Measurements from ENCODE around the gene CCDC179.
A peak's percentile ranks its signal among the peaks of the same experiment; 100 is the strongest.

Gene CCDC179

DNA sequence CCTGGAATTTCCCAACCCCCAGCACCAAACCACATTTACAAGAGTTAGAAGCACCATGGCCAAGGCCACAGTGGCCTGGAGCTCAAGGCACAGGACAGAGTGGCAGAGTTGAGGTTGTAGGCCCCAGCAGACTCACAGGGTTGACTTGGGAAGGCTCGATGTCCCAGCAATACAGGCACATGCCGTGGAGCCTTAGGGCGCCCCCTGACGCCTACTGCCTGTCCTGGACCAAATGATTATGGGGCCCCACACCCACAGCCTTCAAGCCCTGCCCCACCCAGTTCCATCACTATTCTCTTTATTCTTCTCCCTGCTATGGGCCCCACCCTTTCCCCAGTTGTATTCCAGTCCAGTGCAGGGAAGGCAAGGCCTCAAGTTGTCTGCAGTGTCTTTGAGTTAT, at the start of gene CCDC179:
Gene CCDC179, minus strand, starts transcription at position 234 of the 400 bp plus-strand sequence. Its CDS starts 53 bp downstream, at position 181.
- no peak for DNase-seq (ENCODE audit: low read depth)

GRCh38 chr11:22903782-22904181, 43.5 kb upstream of the CCDC179 start:
- no peak for DNase-seq (ENCODE audit: low read depth)

- no peak for DNase-seq (ENCODE audit: low read depth)
These were observed 41.3 kb upstream of the CCDC179 start for GRCh38 chr11:22901603-22902002.

DNA sequence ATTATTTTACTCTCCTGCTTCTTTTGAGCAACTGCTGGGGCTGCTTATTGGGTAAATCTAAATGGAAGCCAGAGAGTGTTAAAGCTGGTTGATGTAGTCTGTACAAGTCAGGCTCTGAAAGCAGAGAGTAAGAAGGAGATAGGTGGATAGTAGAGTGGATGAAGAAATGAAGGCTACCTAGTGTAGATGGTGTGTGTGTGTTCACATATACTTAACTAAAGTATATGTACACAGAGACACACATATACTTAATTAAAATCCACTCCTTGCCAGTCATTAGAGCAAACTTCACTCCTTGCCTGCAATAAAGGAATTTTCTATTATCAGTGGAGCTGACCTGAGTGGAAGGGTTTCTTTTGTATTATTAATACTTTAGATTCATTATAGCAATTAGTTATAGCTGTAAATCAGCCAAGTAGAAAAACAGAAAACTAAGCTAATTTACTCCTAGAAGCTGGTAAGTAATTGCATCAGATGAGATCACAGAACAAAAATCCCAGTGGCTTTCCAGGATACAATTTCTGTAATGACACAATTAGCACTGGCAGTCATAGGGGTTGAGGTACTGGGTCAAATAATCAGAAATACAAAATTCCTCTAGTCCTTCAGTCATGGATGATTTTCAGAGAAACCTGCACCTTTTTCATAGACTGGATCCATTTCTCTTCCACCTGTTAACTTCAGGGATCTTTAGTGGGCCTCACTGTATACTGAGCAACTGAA, 40.7 kb upstream of the CCDC179 start:
- DNase-seq (ENCODE audit: low read depth) = no peak

DNA sequence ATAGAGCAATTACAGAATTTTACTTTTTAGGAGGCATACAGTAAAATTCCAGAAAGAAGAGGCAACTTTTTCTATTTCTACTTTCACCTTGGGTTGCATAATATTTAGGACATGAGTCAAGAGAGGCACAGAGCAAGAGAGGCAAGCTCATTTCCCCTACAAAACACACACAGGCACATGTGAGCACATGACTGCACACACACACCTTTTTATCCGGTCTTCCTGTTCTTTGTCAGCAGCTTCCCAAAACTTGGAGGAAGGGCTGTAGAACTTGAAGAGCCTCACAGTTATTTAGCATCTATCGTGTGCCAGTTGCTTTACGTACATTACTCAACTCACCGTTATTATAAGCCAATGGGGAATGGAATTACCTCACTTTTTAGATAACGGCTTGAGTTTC, 37.8 kb upstream of the CCDC179 start:
- DNase-seq (ENCODE audit: low read depth) = no peak

DNA sequence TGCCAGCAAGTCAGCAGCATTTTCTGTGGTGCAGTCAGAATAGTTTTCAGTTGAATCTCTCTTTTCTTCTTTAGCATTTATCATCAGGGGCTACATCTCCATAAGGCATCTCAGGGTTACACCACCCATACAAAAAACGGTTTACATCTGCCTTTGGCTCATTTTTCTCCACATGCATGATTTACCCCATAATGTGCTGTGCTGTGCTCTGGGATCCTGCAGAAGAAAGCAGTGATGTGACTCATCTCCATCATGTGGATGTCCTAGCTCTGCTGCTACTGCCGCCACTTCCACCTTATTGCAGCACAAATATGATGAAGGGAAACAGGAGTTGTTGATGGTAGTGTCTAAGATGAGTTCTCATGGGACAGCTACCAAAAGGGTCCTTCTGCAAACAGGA, 30.0 kb upstream of the CCDC179 start:
- DNase-seq (ENCODE audit: low read depth) = no peak

GRCh38 chr11:22884217-22884616, 23.9 kb upstream of the CCDC179 start:
- no peak for DNase-seq (ENCODE audit: low read depth)

- DNase-seq (ENCODE audit: low read depth) = no peak
These were observed 19.4 kb upstream of the CCDC179 start for GRCh38 chr11:22879630-22880029.

GRCh38 chr11:22878604-22879003, 18.3 kb upstream of the CCDC179 start:
- no peak for DNase-seq (ENCODE audit: low read depth)

- DNase-seq (ENCODE audit: low read depth) = no peak
These were observed 17.8 kb upstream of the CCDC179 start for GRCh38 chr11:22878039-22878438.

- DNase-seq (ENCODE audit: low read depth) = peak; percentile 5
These were observed 15.7 kb upstream of the CCDC179 start for GRCh38 chr11:22875869-22876473.

DNA sequence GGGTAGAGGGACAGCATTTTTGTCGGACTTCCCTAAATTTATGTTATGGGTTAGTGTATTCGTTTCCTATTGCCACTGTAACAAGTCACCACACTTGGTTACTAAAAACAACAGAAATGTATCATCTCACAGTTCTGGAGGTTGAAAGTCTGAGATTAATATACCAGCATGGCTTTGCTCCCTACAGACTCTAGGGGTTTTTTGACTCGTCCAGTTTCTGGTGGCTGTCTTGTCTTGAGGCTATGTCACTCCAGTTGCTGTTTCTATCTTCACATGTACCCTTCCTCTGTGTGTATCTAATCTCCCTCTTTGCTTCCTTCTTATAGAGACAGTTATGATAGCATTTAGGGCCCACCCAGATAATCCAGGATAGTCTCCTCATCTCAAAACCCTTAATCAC, 9.1 kb upstream of the CCDC179 start:
- DNase-seq (ENCODE audit: low read depth) = no peak

DNA sequence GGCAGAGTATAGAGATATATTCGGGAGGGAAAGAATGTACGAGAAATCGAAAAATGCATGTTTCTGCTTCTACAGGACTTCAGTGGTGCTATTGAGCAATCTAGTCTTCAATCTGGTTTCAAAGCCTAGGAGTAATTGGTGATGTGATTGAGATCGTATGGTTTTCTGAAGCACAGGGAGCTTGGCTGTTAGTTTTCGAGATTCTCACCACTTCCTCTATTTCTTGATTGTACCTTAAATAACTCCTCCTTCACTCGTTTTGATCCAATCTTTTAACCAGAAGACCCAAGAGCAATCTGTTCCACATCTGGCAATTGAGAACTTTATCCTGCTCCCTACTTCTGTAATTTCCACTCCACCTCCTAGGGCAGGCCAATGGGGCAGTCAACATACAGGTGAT, 518 bp downstream of the CCDC179 start:
- no peak for DNase-seq (ENCODE audit: low read depth)

GRCh38 chr11:22851477-22851876, 8.8 kb downstream of the CCDC179 start:
- no peak for DNase-seq (ENCODE audit: low read depth)

DNA sequence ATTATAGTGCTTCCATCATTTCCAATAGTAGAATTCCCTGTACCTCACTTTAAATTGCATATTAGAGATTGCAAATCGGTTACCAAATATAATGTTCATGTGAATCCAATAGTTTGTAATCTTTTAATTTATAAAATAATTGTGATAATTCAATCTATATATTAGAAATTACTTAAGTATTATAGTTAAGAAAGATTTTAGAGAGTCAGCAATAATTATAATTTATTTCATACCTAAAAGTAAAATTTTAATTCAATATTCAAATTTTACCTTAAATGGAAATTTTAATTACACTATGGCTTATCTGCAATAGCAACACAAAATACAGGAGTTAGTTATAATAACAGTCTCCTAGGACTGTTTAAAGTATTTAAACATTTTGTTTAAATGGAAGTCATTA, 13.5 kb downstream of the CCDC179 start:
- no peak for DNase-seq (ENCODE audit: low read depth)

GRCh38 chr11:22832315-22833015, 27.8 kb downstream of the CCDC179 start:
- no peak for DNase-seq (ENCODE audit: low read depth)

DNA sequence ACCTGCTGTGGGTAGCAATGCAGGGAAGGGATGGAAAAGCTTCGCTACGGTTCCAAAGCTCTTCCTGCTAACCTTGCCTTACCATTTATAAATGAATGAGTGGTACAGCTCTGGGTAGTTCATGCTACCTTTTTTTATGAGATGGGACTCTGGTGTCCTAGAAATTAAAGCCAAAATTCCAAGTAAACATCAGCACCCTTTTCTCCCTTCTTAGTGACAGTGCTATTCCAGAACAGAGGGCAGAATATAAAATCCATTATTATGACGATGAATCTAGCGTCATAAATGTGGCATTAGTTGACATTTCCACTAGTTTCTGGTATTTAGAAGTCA, 30.2 kb downstream of the CCDC179 start:
- no peak for DNase-seq (ENCODE audit: low read depth)

GRCh38 chr11:22829231-22830081, 30.8 kb downstream of the CCDC179 start, which contains the start of gene SVIP:
Gene SVIP (minus strand): TSS chr11:22829801. CDS start chr11:22829748, 53 bp downstream.
- DNase-seq (ENCODE audit: low read depth) = peak; percentile 92

DNA sequence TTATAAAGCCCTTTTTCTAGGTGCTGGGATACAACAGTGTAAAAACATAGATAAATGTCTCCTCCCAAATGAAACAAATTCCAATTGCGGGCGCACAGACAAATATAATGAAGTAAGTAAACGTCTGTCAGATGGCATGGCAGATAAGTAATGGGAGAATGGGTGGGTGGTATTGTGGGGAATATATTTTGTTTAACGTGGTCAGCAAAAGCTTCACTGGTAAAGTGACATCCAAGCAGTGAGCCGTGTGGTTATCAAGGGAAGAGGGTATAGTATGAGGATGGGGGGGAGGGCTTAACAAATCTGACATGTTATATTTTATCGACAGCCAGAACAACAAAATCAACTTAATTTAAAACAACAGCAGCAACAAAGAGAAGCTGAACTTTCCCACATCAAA, 31.9 kb downstream of the CCDC179 start:
- no peak for DNase-seq (ENCODE audit: low read depth)

DNA sequence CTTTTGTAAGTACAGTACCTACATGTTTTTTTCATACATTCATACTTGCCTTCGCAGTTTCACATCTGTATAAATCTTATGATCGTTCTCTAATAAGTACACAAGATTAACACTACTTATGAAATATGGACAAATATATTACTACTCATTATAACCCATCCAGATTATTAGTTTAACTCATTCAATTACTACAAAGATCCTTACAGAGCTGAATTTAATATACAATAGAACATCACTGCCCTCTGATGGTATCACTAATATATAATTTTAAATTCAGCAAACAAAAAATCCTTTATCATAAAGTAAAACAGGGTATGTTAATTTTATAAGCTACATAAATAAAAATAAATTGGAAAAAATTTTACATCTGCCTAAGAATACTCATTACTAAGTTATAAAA, 38.1 kb downstream of the CCDC179 start:
- DNase-seq (ENCODE audit: low read depth) = no peak

DNA sequence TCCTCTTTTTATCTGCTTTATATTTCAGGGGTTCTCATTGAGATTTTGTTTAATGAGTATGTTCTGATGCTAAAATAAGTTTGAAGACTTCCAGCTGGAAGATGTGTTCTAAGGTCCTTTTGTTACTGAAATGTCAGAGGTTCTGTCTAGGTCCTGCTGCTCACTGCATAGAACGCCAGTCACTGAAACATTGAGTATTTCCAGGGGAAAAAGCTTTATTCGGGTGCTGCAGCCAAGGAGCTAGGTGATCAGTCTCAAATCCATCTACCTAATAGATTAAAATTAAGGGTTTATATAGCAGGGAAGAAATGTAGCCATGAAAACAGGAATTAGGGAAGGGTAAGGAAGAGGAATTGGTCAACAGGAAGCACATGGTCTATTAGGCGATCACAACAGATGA, 50.4 kb downstream of the CCDC179 start:
- no peak for DNase-seq (ENCODE audit: low read depth)

GRCh38 chr11:22808571-22809197, 51.6 kb downstream of the CCDC179 start:
- DNase-seq (ENCODE audit: low read depth) = no peak
